Skeletal muscle satellite cell (primary cell): Measurements from ENCODE around the gene TGFBRAP1.

Experiments used
- H3K27me3 ChIP-seq: 2 replicates; pipeline ENCODE4 v1.7.0; 2013; ENCODE audit warnings: low read length; ENCODE audit not compliant: control insufficient read depth, insufficient read depth
- H3K36me3 ChIP-seq: 2 replicates; pipeline ENCODE4 v1.7.0; 2013; ENCODE audit warnings: mild to moderate bottlenecking, control low read depth, low read length; ENCODE audit not compliant: insufficient read depth
- H3K4me1 ChIP-seq: 2 replicates; pipeline ENCODE4 v1.7.0; 2013; ENCODE audit warnings: low read length; ENCODE audit not compliant: control insufficient read depth, insufficient read depth
- H3K4me2 ChIP-seq: 2 replicates; pipeline ENCODE4 v1.7.0; 2013; ENCODE audit warnings: mild to moderate bottlenecking, low read length
- H3K4me3 ChIP-seq: 2 replicates; pipeline ENCODE4 v1.7.0; 2013; ENCODE audit warnings: low read length
- H3K9ac ChIP-seq: 2 replicates; pipeline ENCODE4 v1.7.0; 2013; ENCODE audit warnings: mild to moderate bottlenecking, low read depth, low read length, moderate library complexity
- H3K9me3 ChIP-seq: replicated peaks from 2 replicates; pipeline ENCODE4 v1.7.0; 2013; ENCODE audit warnings: mild to moderate bottlenecking, control low read depth, low read length

Gene TGFBRAP1

GRCh38 chr2:105287692-105288091 lies 41.8 kb downstream of the TGFBRAP1 start:
- Histone ChIP-seq H3K36me3 (peaks cover 53% of the 10 kb centered on the region), H3K27me3 (no peaks in the 10 kb centered on the region), H3K4me1 (no peaks in the 10 kb centered on the region), H3K4me3 (no peak overlapping the region), H3K4me2 (no peak overlapping the region), H3K9me3 (no peaks in the 10 kb centered on the region), H3K9ac (no peak overlapping the region)

- H3K4me3 ChIP-seq, result no peak overlapping the region
- no peaks in the 10 kb centered on the region for H3K4me1 ChIP-seq
Measured at GRCh38 chr2:105283532-105283931, 46.0 kb downstream of the TGFBRAP1 start.

GRCh38 chr2:105280281-105280680 lies 49.3 kb downstream of the TGFBRAP1 start:
- Histone ChIP-seq H3K4me1 (no peaks in the 10 kb centered on the region), H3K9ac (no peak overlapping the region), H3K27me3 (no peaks in the 10 kb centered on the region), H3K4me3 (no peak overlapping the region), H3K4me2 (no peak overlapping the region), H3K9me3 (no peaks in the 10 kb centered on the region), H3K36me3 (peaks cover 53% of the 10 kb centered on the region)

More at GRCh38 chr2:105283532-105283931, 46.0 kb downstream of the TGFBRAP1 start:
- H3K9ac ChIP-seq, result no peak overlapping the region
- H3K36me3 ChIP-seq, result peaks cover 61% of the 10 kb centered on the region
- H3K4me2 ChIP-seq, result no peak overlapping the region
- no peaks in the 10 kb centered on the region for H3K27me3 ChIP-seq
- H3K9me3 ChIP-seq, result no peaks in the 10 kb centered on the region

GRCh38 chr2:105279126-105279525 lies 50.4 kb downstream of the TGFBRAP1 start:
- Histone ChIP-seq H3K4me1 (no peaks in the 10 kb centered on the region), H3K9ac (no peak overlapping the region), H3K36me3 (peaks cover 59% of the 10 kb centered on the region), H3K9me3 (no peaks in the 10 kb centered on the region), H3K27me3 (no peaks in the 10 kb centered on the region), H3K4me3 (no peak overlapping the region), H3K4me2 (no peak overlapping the region)

DNA sequence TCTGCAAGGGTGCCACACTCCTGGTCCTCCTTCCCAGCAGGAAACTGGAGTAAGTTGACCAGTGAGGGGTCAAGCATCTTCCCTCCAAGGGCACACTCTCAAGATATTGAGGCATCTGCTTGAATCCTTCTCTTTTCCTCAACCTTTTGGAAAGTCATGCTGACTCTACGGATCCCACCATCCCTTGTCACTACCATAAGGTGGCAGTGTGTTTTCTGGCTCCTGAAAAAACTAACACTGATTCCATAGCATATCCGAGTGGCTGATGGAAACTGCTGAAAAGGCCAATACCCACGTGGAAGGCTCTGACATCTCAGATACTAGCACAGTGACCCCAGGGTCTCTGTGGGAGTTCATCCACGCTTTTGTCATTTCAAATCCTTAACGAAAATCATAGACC lies 50.9 kb downstream of the TGFBRAP1 start:
- H3K9ac ChIP-seq, result no peak overlapping the region
- no peak overlapping the region for H3K4me3 ChIP-seq
- no peaks in the 10 kb centered on the region for H3K9me3 ChIP-seq
- H3K4me1 ChIP-seq, result no peaks in the 10 kb centered on the region
- no peaks in the 10 kb centered on the region for H3K27me3 ChIP-seq
- peaks cover 59% of the 10 kb centered on the region for H3K36me3 ChIP-seq
- no peak overlapping the region for H3K4me2 ChIP-seq

GRCh38 chr2:105274046-105274445 lies 55.5 kb downstream of the TGFBRAP1 start:
- Histone ChIP-seq H3K9me3 (no peaks in the 10 kb centered on the region), H3K4me1 (no peaks in the 10 kb centered on the region), H3K36me3 (peaks cover 77% of the 10 kb centered on the region), H3K4me3 (no peak overlapping the region), H3K27me3 (no peaks in the 10 kb centered on the region), H3K4me2 (no peak overlapping the region), H3K9ac (no peak overlapping the region)

DNA sequence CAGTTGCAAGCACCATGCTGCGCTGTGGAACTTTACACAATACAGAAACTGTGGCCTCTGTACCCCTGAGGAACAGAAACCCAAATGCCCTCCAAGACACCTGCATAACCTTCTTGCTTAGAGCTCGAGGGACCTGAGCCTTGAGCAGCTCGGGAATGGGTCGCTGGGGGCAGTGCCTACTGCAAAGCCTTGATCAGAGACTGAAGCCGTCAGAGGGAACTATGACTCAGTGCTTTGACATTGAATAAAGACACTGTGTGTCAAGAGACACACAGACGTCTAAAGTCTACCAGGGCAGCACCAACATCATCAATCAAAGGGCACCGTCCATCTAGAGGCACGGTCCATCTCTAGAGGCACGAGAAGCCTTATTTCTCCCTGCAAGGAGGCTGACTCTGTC lies 57.4 kb downstream of the TGFBRAP1 start:
- H3K9ac ChIP-seq, result no peak overlapping the region
- H3K4me1 ChIP-seq, result no peaks in the 10 kb centered on the region
- no peak overlapping the region for H3K4me3 ChIP-seq
- peaks cover 88% of the 10 kb centered on the region for H3K36me3 ChIP-seq
- no peaks in the 10 kb centered on the region for H3K27me3 ChIP-seq
- H3K4me2 ChIP-seq, result no peak overlapping the region
- no peaks in the 10 kb centered on the region for H3K9me3 ChIP-seq

GRCh38 chr2:105271393-105272045 lies 58.0 kb downstream of the TGFBRAP1 start:
- no peak overlapping the region for H3K4me3 ChIP-seq
- no peak overlapping the region for H3K4me2 ChIP-seq
- peaks cover 86% of the 10 kb centered on the region for H3K36me3 ChIP-seq
- no peaks in the 10 kb centered on the region for H3K9me3 ChIP-seq
- H3K27me3 ChIP-seq, result no peaks in the 10 kb centered on the region
- no peak overlapping the region for H3K9ac ChIP-seq
- H3K4me1 ChIP-seq, result no peaks in the 10 kb centered on the region

- H3K4me1 ChIP-seq, result no peaks in the 10 kb centered on the region
- H3K4me3 ChIP-seq, result no peak overlapping the region
- no peak overlapping the region for H3K9ac ChIP-seq
- no peak overlapping the region for H3K4me2 ChIP-seq
- no peaks in the 10 kb centered on the region for H3K9me3 ChIP-seq
- H3K27me3 ChIP-seq, result no peaks in the 10 kb centered on the region
- H3K36me3 ChIP-seq, result peaks cover 80% of the 10 kb centered on the region
Measured at GRCh38 chr2:105269426-105269825, 60.1 kb downstream of the TGFBRAP1 start.

- Histone ChIP-seq H3K36me3 (peaks cover 26% of the 10 kb centered on the region), H3K9ac (no peak overlapping the region), H3K4me3 (no peak overlapping the region), H3K9me3 (no peaks in the 10 kb centered on the region), H3K4me1 (peaks cover 12% of the 10 kb centered on the region), H3K27me3 (no peaks in the 10 kb centered on the region), H3K4me2 (no peak overlapping the region)
Measured at GRCh38 chr2:105262651-105263091, 66.9 kb downstream of the TGFBRAP1 start.

GRCh38 chr2:105261061-105261460 lies 68.5 kb downstream of the TGFBRAP1 start:
- no peaks in the 10 kb centered on the region for H3K27me3 ChIP-seq

GRCh38 chr2:105258835-105259350 lies 70.6 kb downstream of the TGFBRAP1 start:
- Histone ChIP-seq H3K36me3 (peaks cover 5% of the 10 kb centered on the region), H3K9me3 (no peaks in the 10 kb centered on the region)

More at GRCh38 chr2:105261061-105261460, 68.5 kb downstream of the TGFBRAP1 start:
- no peaks in the 10 kb centered on the region for H3K9me3 ChIP-seq
- no peak overlapping the region for H3K9ac ChIP-seq
- H3K4me1 ChIP-seq, result peaks cover 12% of the 10 kb centered on the region
- H3K4me3 ChIP-seq, result no peak overlapping the region
- H3K4me2 ChIP-seq, result no peak overlapping the region
- H3K36me3 ChIP-seq, result peaks cover 15% of the 10 kb centered on the region

More at GRCh38 chr2:105258835-105259350, 70.6 kb downstream of the TGFBRAP1 start:
- peaks cover 12% of the 10 kb centered on the region for H3K4me1 ChIP-seq
- no peaks in the 10 kb centered on the region for H3K27me3 ChIP-seq
- H3K9ac ChIP-seq, result no peak overlapping the region
- no peak overlapping the region for H3K4me2 ChIP-seq
- no peak overlapping the region for H3K4me3 ChIP-seq
